ENCODE data around the gene TOM1L2.

Gene TOM1L2

GRCh38 chr17:17830740-17831207 lies 141.4 kb downstream of the TOM1L2 start:
- no peak for DNase-seq

- DNase-seq, result no peak
These were observed 142.0 kb downstream of the TOM1L2 start for GRCh38 chr17:17830269-17830567.

DNA sequence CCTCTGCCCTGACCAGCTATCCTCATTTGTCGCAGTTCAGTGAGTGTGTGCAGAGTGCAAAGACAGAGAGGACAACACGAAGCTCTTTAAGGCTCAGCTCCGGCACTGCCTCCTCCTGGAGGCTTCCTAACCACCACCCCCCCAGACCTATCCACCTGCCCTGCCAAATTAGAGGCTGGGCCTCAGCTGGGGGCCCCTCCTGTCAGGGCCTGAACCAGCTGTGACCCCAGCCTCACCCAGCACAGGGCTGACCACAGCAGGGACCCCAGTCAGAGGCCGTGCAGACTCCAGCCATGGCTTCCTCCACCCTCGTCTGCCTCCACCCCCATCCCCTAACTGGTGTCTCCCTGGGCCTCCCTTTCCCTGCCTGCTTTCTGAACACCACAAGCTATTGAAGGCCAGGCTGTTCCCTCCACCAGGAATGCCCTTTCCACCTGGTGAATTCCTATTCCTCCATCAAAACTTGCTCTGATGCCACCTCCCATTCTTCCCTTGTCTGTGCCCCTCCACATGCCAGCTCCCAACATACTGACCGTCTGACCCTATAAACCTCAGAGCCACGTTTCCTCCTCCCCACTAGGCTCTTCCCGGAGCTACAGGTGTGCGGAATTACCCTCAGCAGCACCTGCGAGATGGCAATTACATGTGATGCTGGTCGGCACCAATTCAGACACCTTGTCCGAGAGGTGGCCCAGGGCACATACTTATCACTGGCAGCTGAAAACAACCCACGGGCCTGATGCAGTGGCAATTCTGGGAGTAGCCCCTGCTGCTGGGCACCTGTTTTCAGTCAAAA lies 144.2 kb downstream of the TOM1L2 start:
- no peak for DNase-seq

DNA sequence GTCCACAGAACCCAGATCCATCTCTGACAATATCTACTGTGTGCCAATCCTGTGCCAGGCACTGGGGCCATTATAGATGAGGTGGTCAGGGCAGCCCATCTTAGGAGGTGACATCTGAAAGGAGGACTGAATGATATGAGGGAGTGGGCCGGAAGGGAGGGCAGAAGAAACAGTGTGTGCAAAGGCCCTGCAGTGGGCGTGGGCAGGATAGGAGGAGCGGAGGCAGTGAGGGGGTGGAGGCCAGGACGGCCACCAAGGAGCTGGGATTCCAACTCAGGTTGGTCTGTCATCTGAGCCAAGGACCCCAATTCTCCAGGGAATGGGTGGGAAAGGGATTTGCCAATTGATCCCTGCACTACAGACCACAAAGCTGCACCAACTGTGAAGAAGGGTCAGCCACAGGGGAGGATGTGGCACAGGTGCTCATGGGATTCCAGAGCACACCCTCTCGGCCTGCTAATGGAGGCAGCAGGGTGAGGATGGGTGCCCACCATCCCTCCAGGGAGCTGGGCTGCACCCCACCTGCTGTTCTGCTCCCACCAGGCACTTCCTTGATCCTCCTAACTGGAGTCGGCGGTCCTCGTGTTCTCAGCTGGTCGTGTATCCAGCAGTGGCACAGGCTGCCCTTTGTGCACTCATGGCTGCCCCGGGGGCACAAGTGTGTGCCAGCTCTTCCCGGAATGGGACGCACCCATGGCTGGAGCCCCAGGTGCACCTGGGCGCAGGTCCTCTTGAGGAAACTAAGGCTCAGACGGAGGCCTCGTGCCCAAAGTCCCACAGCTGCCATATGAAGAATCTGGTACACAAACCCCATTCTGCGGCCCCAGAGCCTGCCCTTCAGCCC lies 145.0 kb downstream of the TOM1L2 start:
- no peak for DNase-seq

DNA sequence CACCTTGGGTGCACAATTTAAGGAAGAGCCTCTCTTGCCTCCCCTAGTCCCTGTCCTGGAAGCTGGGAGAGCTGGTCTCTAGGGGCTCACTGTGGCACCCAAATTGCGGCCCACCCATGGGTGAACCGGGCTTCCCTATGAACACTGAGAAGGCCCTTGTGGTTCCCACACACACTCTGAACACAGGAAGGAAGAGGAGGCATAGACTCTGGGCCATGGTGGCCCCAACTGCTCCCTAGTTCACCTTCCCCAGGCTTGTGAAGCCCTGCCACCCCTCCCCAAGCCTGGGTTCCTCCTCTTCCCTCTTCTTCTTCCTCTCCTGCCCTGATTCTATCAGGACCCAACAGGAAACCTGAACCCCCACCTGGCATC lies 145.9 kb downstream of the TOM1L2 start:
- no peak for DNase-seq

GRCh38 chr17:17824783-17825614 lies 147.2 kb downstream of the TOM1L2 start:
- DNase-seq, result no peak

DNA sequence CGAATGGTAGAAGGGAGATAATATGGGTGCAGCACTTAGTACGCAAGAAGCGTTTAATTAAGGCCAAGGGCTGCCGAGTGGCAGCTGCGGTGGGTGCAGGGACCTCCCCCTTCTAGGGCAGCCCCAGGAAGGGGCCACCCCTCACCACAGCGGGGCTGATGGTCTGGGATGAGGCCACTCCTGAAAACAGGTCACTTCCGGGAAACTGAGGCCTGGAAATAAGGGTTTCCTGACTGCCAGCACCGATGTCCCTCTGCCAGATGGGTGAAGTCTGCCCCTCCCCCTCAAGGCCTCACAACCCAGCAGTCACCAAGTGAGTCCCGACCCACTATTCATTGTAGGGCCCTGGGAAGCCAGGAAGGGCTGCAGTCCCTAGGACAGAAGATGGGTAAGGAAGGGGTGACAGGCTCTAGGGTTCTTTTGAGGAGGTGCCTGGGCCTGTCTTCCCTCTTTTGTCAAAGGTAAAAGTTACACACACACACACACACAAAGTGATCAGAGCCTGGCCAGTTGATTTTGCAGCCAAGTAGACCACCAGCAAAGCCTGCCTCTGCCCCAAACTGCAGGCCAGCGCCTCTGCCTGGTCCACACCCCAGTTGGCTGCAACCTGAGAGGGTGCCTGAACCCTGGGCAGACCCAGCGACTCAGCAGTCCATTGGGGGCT lies 147.9 kb downstream of the TOM1L2 start:
- DNase-seq, result no peak

DNA sequence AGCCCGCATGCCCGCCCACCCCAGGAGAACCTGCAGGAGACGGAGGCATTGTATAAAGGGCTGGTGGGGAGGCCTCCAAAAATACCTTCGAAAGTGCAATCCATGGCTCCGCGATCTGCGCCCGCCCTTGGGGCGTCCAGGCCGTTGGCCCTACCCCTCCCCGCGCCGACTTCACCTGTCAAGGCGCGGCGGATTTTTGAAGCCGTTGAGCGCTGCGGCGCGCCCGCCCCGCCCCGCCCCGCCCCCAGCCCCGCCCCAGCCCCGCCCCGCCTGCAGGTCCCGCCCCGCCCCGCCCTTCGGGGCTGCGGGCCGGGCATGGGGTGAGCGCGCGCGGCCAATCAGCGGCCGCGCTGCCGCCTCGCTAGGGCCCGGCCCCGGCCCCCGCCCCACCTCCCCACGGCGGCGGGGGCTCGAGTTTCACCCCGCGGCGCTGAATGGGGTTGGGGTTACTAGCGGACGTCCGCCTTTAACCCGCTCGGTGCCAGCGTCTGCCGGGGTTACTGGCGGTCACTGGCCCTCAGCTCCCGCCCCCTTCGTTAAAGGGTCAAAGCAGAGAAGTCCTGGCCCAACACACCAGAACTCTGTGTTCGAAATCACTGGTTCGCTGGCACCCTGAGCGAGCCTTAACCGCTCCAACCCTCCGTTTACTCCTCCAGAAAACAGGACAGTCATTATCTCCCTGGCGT lies 148.6 kb downstream of the TOM1L2 start:
- DNase-seq, result peak in 1 of 2 experiments; percentile 43

DNA sequence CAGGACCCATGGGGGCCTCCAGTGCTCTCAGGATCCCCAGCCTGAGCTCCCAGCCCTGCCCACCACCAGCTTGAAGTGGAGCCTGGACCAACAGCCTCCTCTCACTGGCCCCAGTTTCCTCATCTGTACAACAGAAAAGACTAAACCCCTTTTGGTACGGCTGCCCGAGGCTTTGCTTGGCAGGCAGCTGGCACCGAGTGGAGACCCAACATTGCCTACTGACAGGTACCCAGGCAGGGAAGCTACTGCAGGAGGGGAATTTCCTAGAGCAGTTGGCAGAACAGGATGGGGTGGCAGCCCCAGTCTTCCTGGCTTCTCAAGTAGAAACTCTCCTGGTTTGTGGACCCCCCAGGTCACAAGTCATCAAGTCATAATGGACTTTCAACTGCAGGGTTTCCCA lies 149.6 kb downstream of the TOM1L2 start:
- DNase-seq, result no peak

DNA sequence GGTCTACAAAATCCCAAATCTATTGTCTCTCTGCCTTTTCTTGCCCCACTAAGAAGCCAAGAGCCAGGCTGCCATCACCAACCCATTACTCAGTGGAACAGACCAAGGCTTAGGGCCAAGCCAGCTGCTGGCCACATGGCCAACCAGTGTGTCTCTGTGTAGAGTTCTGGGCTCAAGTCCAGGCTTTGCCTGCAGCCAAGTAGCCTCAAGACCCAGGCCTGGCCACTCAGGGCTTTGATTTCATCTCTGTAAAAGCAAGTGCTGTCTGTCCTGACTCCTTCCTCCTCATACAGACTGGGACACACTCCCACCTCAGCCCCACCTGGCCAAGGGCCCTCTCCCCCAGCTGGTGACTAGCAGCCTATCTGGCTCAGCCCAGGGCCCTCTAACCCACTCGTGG lies 150.0 kb downstream of the TOM1L2 start:
- DNase-seq, result no peak

DNA sequence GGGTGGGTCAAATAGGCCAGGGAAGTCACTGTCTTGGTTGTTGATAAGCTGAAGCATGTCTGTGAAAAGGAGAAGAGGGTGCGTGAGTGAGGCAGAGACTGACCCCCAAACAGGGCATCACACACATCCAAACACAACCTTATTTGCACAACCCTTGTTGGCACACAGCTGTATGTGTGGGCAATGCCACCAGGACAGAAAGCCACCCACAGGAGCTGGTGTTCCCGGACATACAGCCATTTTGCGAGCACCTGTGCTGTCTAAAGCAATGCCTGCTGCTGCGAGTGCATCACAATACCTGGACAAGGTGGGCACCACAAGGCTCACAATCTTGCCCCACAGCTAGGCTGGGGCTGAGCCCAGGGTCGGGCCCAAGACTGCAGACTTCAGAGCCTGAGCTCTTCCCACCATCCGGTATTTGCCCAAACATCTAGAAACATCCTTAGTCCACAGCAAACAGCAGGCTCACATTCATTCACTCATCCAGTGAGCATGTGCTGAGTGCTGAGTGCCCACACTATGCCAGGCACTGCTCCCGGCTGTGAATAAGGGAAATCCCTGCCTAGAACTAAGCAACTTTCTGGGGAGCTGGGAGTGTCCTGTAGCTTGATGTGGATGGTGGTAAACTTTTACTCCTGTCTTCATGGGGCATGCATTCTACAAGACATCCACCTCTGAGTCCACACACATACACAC lies 151.6 kb downstream of the TOM1L2 start:
- DNase-seq, result no peak

- DNase-seq, result no peak
These were observed 152.2 kb downstream of the TOM1L2 start for GRCh38 chr17:17820046-17820445.

- DNase-seq, result no peak
These were observed 152.6 kb downstream of the TOM1L2 start for GRCh38 chr17:17819561-17819995.

DNA sequence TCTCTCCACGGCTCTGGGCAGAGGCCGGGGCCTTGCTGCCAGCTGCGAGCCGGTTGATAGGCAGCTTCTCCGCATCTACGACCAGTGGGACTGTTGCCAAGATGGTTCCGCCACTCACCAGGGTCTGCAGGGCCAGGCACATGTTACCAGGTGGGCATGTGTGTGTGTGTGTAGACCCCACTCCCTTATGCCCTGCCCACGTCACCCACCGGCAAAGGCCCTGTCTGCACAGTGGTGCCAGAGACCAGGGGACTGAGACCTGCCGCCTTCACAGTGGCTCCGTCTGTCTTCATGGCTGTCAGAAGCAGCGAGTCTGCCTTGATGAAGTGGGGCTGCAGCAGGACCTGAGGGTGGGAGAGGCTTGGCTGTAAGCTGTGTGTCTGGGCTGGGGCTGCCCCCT lies 153.1 kb downstream of the TOM1L2 start:
- no peak for DNase-seq

GRCh38 chr17:17818088-17818526 lies 154.1 kb downstream of the TOM1L2 start:
- no peak for DNase-seq

DNA sequence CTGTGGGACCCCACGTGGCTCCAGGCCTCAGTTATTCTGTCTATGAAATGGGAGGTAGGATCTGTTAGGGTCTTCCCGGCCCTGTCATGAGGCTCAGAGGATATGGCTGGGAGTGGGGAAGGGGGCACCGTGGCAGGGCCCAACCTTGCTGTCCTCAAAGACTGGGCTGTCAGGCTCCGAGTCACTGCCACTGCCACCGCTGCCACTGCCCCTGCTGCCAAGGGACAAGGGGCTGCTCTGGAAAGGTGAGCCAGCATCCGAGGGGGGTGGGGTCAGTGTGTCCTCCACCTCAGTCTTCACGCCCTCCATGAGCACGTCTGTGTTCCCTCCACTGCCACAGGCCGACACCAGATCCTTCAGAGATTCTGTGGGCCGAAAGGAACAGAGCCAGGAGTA lies 154.7 kb downstream of the TOM1L2 start:
- DNase-seq, result no peak

- DNase-seq, result no peak
These were observed 155.2 kb downstream of the TOM1L2 start for GRCh38 chr17:17816831-17817551.

DNA sequence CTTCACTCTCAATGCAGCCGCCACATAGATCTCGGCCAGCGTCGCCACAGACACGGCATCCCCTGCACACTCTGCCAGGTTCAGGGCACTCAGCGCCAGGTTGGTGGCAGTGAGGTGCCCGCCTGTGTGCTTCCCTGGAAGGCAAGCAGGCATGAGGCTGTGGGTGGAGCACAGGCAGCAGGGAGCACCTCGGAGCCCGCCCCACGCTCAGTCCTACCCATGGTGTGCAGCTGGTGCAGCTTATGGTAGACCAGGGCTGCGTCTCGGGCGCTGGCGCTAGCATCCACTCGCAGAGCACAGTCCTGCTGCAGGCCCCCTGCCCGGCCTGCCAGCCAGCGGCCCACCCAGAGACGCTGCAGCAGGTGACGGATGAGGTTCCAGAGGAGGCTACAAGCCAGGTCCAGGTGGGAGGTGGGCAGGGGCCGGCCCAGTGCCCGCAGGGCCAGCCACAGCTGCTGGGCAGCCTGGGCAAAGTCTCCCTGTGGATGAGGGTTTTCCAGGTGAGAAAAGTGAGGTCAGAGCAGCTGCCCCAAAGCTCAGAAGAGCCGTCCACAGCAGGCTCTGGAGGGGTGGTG lies 155.9 kb downstream of the TOM1L2 start:
- DNase-seq, result no peak

GRCh38 chr17:17815436-17816200 lies 156.6 kb downstream of the TOM1L2 start:
- no peak for DNase-seq

DNA sequence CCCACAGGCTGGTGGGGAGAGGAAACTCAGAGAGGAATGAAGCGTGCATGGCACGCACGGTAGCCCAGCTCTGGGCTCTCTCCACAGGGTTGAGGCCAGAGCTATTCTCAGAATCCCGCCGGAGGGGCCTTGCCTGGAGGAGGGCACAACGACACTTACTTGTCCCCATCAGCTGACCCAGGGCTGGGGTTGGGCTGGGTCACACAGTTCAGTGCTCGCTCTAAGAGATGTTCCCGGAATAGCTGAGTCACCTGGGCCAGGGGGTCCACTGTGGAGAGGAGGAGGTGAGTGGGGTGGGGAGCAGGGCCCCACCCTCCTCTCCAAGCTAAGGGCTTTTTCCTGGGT lies 157.2 kb downstream of the TOM1L2 start:
- no peak for DNase-seq
